Heart left ventricle (tissue), 16 donors: ENCODE results near the gene RPS3. TPM values are rescaled to one million over a fixed set of nuclear protein-coding genes. Genes with fewer than 3 reads are reported as not detected.

ENCODE experiments used
- ATAC-seq, 4 donors: fragments of 200-7000 bp; cut with Tn5 transposase; one replicate each; pipeline ENCODE4 v1.9.1; 2020 to 2022; ENCODE audit warnings: moderate library complexity in 4 of 4, mild to moderate bottlenecking in 3 of 4, moderate number of reproducible peaks in 1 of 4
- DNase-seq, 5 donors: peaks; one replicate each; pipeline ENCODE4 v3.0.0-alpha.2; 2020
- H3K27ac ChIP-seq, 12 donors: fragments of 200-600 bp; sonication (generic) in 4 of 12; one replicate each; pipeline versions ENCODE4 v1.5.0 to v1.8.0; 2016 to 2022; ENCODE audit warnings: mild to moderate bottlenecking in 2 of 12
- H3K27me3 ChIP-seq, 9 donors: fragments of 200-600 bp; sonication (generic) in 2 of 9; one replicate each; pipeline versions ENCODE4 v1.5.1 to v1.8.0; 2016 to 2022; ENCODE audit warnings: mild to moderate bottlenecking in 3 of 9
- H3K36me3 ChIP-seq, 9 donors: fragments of 200-600 bp; sonication (generic) in 2 of 9; one replicate each; pipeline versions ENCODE4 v1.5.0 to v1.8.0; 2018 to 2022; ENCODE audit warnings: mild to moderate bottlenecking in 2 of 9
- H3K4me1 ChIP-seq, 12 donors: fragments of 200-600 bp; sonication (generic) in 4 of 12; one replicate each; pipeline versions ENCODE4 v1.5.0 to v1.8.0; 2016 to 2022; ENCODE audit warnings: mild to moderate bottlenecking in 3 of 12
- H3K4me3 ChIP-seq, 12 donors: fragments of 200-600 bp; sonication (generic) in 4 of 12; one replicate each; pipeline versions ENCODE4 v1.5.0 to v1.8.0; 2017 to 2022; ENCODE audit warnings: mild to moderate bottlenecking in 9 of 12, moderate library complexity in 4 of 12
- H3K9me3 ChIP-seq, 12 donors: fragments of 200-600 bp; sonication (generic) in 4 of 12; one replicate each; pipeline versions ENCODE4 v1.5.0 to v1.8.0; 2016 to 2022; ENCODE audit warnings: mild to moderate bottlenecking in 1 of 12
- CTCF ChIP-seq, 12 donors: fragments of 200-600 bp; sonication (generic) in 4 of 12; IDR thresholded peaks; one replicate each; pipeline versions ENCODE4 v1.5.0 to v1.8.0; 2018 to 2022; ENCODE audit warnings: antibody characterized with exemption in 12 of 12, mild to moderate bottlenecking in 5 of 12
- POLR2A ChIP-seq, 2 donors: fragments of 450-650 bp; IDR thresholded peaks; one replicate each; pipeline ENCODE4 v1.6.1; 2017; ENCODE audit warnings: antibody characterized with exemption in 2 of 2, mild to moderate bottlenecking in 2 of 2, moderate library complexity in 2 of 2
- WGBS, 4 donors: extraction: QIAGEN DNeasy Blood & Tissue Kit in 2 of 4; methylation state at CpG; one replicate each; pipeline versions ENCODE4 v1.1.5 to v1.1.7; 2013 to 2018; 5-methylcytosine and 5-hydroxymethylcytosine counted together
- intact Hi-C, 10 donors: fragments of 100-400 bp; cut with DNase I; formaldehyde crosslinking; loops; one replicate each; pipeline versions ENCODE4 v1.11.1 to v1.14.2; 2022
- polyA plus RNA-seq, 2 donors: library from polyadenylated mRNA; stranded (reverse); fragments of 200-250 nt; gene quantifications; one replicate each; pipeline ENCODE4 v1.2.3, GENCODE V29; 2013
- total RNA-seq, 9 donors: library from RNA; depleted of rRNA in 2 of 9; stranded (reverse); fragments of >200 nt in 2 of 9; fragmentation: NEBNext Ultra II Directional in 3 of 9; extraction: Animal tissue kit (Norgen Biotek cat#: 25700) in 3 of 9; gene quantifications; one replicate each; pipeline versions ENCODE4 v1.1.0 to v1.2.4, GENCODE V29; 2016 to 2023
- donor health status: ischemic (EF 13 %, LVEDD 7.1; RV severe dilation, severe dysfunction).
- donor health status: healthy with polysubstance abuse.
- donor health status: DM: no; HTN: yes; CAD: no.
- donor health status: DM: no; HTN: no; CAD: no.
- donor health status: ischemic (EF 25% LVEDD 6.9; RV normal size, moderate dysfunction).
- donor health status: ischemic (EF 25% LVEDD 5.7; RV mildly dilated, moderate dysfunction).
- donor health status: healthy.
- donor health status: DM: yes; HTN: yes; CAD: no.
- donor health status: ischemic (EF 35%, LVEDD 5.7; RV mildly dilated, moderate dysfunction).
- donor health status: nonischemic (EF 11% LVEDD 7.7; RV severe dilation, severe dysfunction).
- donor health status: DM: yes; HTN: yes; CAD: no.
- donor health status: PGD.
- donor health status: ischemic (EF 29% LVEDD 5.4; RV normal size, mild dysfunction).
- donor health status: nonischemic (EF 23%, LVEDD 6.1; RV moderate dilation, normal function).

RPS3 gene
- total and polyA plus RNA-seq, 11 donors, result 434 to 2,100 (median 990) TPM

DNA sequence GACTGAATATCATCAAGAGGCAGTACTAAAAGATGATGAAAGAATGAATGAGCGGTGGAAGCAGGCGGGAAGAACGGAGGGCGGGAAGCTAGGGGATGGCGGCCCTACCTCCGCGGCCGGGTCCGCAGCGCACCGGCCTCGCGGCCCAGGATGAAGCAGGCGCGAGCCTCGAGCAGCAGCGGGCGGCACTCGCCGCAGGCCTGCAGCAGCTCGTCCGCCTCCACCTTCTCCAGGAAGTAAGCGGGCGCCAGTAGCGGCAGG, 30.3 kb downstream of the RPS3 start:
- no peak for TF ChIP-seq CTCF (IDR thresholded peaks at IDR 0.05)
- TF ChIP-seq POLR2A (IDR thresholded peaks at IDR 0.05), result no peak
- Histone ChIP-seq H3K36me3 (no peaks in the 10 kb centered on the region), H3K9me3 (peaks cover 0 to 9% (median 4%) of the 10 kb centered on the region in 12 donors), H3K27ac (no peak overlapping the region), H3K27me3 (peaks cover 0 to 39% (median 14%) of the 10 kb centered on the region in 9 donors), H3K4me3 (peak overlapping the region in 6 of 12 donors; percentile 16 to 59 (median 50)), H3K4me1 (peaks cover 0 to 34% (median 16%) of the 10 kb centered on the region in 12 donors)
- WGBS, 4 donors, result 15 to 32% (median 23%) methylated on average over 15 to 25 of the region's 25 CpGs
- no peak for ATAC-seq
- intact Hi-C loops, result no loop called here
- DNase-seq, result no peak

GRCh38 chr11:75429902-75430713, 30.8 kb downstream of the RPS3 start:
- peak overlapping the region in 10 of 12 donors; percentile 24 to 59 (median 46) for H3K4me3 ChIP-seq
- intact Hi-C loops, result no loop called here

GRCh38 chr11:75430714-75431532, 31.6 kb downstream of the RPS3 start:
- peaks cover 0 to 31% (median 16%) of the 10 kb centered on the region in 12 donors for H3K4me1 ChIP-seq
- 25 to 39% (median 30%) methylated on average over 21 to 32 of the region's 32 CpGs for WGBS, 4 donors
- intact Hi-C loops, result no loop called here
- peak overlapping the region in 1 of 12 donors; percentile 14 for H3K27ac ChIP-seq
- DNase-seq, result peak in 2 of 5 donors; percentile 10 to 13
- peak overlapping the region in 10 of 12 donors; percentile 24 to 59 (median 46) for H3K4me3 ChIP-seq
- no peaks in the 10 kb centered on the region for H3K36me3 ChIP-seq
- TF ChIP-seq POLR2A (IDR thresholded peaks at IDR 0.05), result no peak
- no peak for TF ChIP-seq CTCF (IDR thresholded peaks at IDR 0.05)
- no peak for ATAC-seq
- peaks cover 0 to 39% (median 14%) of the 10 kb centered on the region in 9 donors for H3K27me3 ChIP-seq
- H3K9me3 ChIP-seq, result peaks cover 0 to 9% (median 4%) of the 10 kb centered on the region in 12 donors

More at GRCh38 chr11:75429902-75430713, 30.8 kb downstream of the RPS3 start:
- no peak for TF ChIP-seq POLR2A (IDR thresholded peaks at IDR 0.05)
- TF ChIP-seq CTCF (IDR thresholded peaks at IDR 0.05), result no peak
- peaks cover 0 to 39% (median 14%) of the 10 kb centered on the region in 9 donors for H3K27me3 ChIP-seq
- H3K36me3 ChIP-seq, result no peaks in the 10 kb centered on the region
- H3K27ac ChIP-seq, result peak overlapping the region in 3 of 12 donors; percentile 14 to 27 (median 24)
- DNase-seq (peak; percentile 56 to 82 (median 75)), ATAC-seq (peak in 3 of 4 donors; percentile 25 to 67 (median 65))
- 0 to 3% (median 2%) methylated on average over 37 to 134 of the region's 134 CpGs for WGBS, 4 donors
- peaks cover 0 to 9% (median 4%) of the 10 kb centered on the region in 12 donors for H3K9me3 ChIP-seq
- H3K4me1 ChIP-seq, result peaks cover 0 to 31% (median 16%) of the 10 kb centered on the region in 12 donors
